GM12801 (cell line): ENCODE measurements around the gene PALD1.

Experiments
- TF ChIP-seq, protein P1 (sequence below): IDR thresholded peaks from one replicate; pipeline ENCODE4 v1.5.1; 2011; ENCODE audit warnings: control low read depth; ENCODE audit not compliant: insufficient read length; ENCODE audit errors: extremely low read depth

The PALD1 gene

DNA sequence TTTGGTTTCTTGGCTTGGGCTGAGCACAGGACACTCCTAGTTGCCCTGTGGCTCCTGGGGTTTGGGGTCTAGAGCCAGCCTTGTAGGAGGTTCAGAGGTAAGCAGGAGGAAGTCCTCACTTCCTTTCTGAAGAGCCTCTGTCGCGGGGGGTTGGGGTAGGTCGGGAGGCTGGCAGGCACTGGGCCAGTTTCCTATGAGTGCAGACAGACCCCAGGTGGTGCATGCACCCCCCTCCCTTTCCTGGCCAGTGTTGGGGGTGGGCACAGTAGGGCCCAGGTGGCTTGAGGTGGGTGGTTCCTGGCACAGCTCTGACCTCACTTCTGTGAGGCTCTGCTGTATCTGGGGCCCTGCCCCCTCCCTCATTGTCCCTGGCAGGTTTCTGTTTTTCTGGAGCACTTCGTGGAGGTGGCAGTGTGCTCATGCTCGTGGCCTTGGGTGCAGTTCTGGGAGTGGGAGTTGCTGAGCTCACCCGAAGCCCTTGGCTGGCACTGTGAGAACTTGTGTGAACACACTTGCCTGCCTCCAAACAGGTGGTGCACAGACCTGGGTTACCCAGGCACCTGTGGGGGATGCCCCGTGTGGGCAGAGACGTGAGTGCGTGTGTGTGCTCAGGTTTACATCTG, 1.8 kb downstream of the PALD1 start:
- TF ChIP-seq, protein P1, sequence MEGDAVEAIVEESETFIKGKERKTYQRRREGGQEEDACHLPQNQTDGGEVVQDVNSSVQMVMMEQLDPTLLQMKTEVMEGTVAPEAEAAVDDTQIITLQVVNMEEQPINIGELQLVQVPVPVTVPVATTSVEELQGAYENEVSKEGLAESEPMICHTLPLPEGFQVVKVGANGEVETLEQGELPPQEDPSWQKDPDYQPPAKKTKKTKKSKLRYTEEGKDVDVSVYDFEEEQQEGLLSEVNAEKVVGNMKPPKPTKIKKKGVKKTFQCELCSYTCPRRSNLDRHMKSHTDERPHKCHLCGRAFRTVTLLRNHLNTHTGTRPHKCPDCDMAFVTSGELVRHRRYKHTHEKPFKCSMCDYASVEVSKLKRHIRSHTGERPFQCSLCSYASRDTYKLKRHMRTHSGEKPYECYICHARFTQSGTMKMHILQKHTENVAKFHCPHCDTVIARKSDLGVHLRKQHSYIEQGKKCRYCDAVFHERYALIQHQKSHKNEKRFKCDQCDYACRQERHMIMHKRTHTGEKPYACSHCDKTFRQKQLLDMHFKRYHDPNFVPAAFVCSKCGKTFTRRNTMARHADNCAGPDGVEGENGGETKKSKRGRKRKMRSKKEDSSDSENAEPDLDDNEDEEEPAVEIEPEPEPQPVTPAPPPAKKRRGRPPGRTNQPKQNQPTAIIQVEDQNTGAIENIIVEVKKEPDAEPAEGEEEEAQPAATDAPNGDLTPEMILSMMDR = no peak

DNA sequence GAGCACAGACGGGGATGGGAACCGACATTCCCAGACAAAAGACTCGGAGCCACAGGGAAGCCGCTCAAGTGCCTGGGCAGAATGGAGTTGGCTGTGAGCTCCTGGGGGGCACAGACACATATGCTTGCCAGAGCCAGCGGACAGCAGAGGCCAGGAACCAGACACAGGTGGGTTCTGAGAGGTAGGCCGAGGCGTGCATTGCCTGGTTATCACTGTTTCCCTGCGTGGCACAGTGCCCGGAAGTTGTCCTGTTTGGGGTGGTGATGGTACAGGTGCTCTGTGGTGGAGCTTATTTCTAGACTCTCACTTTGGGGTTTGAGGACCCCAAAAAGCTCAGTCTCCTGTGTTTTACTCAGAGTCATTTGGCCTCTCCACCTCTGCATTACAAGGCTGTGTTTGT, 2.5 kb downstream of the PALD1 start:
- TF ChIP-seq, protein P1 = no peak

DNA sequence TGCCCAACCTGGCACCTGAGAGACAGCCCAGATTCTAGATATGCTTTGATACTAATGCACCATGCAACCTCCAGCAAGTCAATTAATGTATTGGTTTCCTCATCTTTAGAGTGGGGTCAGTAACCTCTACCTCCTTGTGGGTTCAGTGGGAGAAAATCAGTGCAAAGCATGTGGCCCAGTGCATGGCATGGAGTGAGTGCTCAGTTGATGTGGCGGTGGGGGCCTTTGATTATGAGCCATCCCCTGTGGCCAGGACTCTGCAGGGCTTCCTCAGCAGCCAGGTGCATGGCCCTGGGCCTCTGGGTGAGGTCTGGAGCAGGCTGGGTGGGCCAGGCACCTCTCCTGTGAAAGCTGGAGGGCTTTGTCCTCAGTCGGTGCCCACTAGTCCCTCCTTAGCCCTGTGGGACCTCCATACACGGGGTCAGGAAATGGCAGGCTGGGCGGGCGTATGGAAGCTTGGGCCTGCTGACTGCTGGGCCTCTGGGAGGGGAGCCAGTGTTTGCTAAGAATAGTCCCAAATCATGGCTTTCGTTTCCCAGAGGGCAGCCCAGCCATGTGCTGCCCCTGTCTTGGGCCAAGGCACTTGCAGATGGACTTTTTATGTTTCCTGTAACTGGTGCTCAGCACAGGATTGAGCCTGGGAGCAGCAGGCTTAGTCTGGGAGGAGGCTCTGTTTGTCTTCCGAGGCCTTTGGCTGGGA, 3.4 kb downstream of the PALD1 start:
- TF ChIP-seq, protein P1 = no peak

DNA sequence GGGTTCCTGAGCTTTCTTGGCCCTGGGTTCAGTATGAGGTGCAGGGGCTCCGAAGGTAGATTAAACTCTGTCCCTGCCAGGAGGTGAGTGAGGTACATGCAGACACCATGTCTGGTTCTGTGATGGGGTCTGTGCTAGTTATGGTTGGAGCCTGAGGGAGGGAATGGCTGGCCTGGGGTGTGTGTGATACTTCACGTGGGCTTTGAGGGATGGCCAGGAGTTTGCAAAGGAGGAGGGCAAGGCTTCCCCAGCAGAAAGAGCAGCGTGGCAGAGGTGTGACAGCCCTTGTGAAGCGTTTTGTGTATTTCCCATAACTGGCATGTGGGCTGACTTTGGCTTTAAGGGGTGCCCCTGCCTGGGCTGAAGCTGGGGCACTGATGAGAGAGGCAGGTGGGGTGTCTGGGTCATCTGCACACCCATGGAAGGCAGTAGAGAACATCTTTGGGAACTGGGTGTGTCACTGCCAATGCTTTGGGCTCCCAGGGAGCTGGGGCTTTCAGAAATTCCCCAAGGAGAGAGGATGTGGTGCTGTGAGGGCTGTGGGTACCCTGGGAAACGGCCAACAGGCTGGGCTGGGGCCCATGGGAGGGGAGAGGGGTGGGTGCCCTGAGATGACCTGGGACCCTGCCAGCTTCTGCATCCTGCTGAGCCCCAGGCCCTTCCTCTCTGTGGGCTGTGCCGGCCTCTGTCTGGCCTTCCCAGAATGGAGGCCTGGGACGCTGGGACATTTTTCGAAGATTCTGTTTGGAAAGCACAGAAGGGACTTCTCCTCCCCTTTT, 4.6 kb downstream of the PALD1 start:
- TF ChIP-seq, protein P1 = no peak

DNA sequence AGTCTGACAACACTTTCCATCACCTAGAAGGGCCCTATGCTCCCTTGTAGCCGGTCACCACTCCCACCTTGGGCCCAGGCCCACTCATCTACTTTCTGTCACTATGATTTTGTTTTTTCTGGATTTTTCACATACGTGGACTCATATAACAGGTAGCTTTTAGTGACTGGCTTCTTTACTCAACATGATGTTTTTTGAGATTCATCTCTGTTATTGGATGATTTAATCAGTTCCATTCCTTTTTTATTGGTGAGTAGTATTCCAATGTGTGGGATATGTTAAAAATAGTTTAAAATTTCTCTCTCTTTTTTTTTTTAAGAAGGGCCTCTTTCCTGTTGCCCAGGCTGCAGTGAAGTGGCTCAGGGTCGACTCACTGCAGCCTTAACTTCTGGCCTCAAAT, 9.3 kb downstream of the PALD1 start:
- TF ChIP-seq, protein P1 = no peak

DNA sequence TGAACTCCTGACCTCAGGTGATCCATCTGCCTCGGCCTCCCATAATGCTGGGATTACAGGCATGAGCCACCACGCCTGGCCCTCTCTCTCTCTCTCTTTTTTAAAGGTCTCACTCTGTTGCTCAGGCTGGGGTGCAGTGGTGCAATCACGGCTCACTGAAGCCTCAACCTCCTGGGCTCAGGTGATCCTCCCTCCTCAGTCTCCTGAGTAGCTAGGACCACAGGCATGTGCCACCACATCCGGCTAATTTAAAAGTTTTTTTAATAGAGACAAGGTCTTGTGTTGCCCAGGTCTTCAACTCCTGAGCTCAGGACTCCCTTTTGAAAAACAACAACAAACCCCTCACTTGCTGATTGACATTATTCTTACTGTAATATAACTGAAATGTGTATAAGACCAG, 11.6 kb downstream of the PALD1 start:
- TF ChIP-seq, protein P1 = no peak

DNA sequence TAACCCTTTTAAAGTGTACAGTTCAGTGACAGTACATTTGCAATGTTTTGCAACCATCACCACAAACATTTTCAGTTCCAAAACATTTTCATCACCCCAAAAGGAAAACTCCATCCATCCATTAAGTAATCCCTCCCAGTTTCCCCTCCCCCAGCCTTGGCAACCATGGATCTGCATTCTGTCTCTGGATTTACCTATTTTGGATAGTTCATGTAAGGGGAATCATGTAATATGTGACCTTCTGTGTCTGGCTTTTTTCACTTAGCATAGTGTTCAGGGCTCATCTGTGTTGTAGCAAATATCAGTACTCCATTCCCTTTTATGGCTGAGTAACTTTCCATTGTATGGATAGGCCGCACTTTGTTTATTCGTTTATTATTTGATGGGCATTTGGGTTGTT, 13.0 kb downstream of the PALD1 start:
- TF ChIP-seq, protein P1 = no peak
